COR-L47 (cell line): ENCODE results near the gene MSI2.

ENCODE experiments used
- DNase-seq: peaks from one replicate; lab custom pipeline; 2025; lab: John Stamatoyannopoulos, UW

The MSI2 gene

DNA sequence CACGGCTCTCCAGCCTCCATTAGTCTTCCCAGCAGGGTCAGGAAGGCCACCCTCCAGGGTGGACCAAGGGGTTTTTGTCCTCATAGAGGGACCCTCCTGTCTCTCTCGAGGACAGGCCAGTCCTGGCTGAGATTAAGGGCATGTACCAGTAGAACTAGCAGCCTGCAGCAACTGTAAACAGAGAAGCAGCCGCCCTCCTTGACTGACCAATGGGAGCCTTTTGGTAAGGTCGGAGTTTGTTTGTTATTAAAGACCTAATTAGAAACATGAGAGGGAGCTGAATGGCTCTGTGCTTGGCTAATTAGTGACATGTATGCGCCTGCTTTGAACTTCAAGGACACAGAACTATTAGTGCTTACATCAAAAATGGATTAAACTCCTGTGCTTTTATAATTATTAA lies 408.8 kb downstream of the MSI2 start:
- DNase-seq = peak; percentile 85

DNA sequence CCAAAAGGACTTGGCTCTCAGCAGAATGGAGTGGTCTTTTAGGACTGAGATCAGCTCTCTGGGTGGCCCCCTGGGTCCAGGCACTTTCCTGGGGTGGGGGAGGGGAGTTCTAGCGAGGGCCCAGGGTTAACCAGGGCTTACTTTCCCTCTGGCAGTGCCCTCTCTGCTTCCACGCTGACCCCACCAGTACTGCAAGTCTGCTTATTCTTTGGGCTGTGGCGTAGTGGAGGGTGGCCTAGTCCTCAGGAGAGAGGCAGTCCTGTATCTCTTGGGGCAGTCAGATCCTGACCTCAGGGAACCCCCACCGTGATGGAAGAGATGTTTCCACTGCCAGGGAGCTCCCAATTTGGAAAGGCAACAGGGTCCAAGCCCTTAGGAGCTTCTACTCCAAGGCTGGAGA lies 409.4 kb downstream of the MSI2 start:
- DNase-seq = no peak

DNA sequence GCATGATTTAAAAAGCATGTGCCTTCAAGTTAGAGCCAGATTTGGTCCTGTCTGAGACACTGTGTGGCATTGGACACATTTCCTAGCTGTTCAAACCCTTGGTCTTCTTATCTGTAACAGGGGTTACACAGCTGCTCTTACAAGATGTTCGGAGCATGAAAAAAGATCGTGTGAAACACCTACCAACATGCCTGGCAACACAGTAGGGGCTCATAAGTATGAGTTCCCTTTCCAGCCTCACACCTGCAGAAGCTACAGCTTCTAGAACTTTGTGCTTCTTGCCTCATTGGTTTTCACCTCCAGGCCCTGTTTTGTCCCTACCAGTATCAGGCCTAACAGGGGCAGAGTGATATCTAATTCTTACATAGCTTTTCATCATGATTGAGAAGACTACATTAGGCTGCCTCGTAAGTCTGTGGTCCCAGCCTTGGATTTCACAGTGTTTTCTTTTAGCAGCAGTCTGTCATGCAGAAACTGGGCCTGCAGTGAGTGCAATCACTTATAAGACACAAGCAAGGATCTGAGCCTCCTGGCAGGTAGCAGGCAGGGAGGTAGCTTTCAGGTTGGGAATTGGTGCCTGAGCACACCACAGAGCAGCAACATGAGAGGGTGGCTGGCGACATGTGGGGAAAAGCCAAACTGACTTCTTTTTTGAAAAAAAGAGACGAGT lies 410.0 kb downstream of the MSI2 start:
- DNase-seq = no peak

GRCh38 chr17:57666946-57667345 lies 410.6 kb downstream of the MSI2 start:
- DNase-seq = no peak

GRCh38 chr17:57667461-57667923 lies 411.2 kb downstream of the MSI2 start:
- no peak for DNase-seq

GRCh38 chr17:57668332-57668731 lies 412.0 kb downstream of the MSI2 start:
- no peak for DNase-seq

DNA sequence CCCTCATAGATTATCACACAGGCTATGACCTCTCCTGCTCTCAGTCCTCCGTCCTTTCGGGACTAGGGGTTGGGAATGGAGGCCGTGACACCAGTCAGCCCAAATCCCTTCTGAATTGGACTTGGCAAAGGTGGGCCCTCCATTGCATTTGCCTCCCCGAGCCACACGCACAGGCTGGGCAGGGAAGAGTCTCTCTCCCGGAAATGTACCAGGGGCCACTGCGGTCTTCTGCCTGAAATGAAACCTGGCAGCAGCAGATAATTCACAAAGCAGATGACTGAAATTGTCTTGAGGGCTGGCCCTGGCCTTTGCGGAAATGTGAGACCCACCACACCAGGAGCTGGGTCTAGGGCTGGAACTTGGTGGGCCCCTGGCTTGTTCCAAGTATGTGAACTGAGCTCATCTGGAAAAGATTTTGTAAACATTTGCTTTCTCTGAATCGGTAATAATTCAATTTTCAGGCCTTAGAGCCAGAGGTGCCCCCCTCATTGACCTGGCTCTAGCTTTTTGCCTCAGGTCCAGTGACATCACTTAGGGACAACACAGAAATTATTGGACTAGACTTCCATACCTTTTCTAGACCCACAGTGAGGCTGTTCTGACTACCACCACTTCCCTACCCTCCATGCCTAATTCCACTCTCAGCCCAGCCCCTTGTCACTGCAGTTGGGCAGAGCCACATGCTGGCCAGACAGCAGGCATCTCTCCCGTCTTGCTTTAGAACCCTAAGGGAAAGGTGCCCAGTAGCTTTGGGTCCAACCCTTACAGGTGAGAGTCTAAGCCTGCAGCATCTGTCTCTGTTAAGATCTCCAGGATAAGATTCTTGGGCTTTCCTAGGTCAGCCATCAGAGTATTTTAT lies 413.6 kb downstream of the MSI2 start:
- DNase-seq = no peak

DNA sequence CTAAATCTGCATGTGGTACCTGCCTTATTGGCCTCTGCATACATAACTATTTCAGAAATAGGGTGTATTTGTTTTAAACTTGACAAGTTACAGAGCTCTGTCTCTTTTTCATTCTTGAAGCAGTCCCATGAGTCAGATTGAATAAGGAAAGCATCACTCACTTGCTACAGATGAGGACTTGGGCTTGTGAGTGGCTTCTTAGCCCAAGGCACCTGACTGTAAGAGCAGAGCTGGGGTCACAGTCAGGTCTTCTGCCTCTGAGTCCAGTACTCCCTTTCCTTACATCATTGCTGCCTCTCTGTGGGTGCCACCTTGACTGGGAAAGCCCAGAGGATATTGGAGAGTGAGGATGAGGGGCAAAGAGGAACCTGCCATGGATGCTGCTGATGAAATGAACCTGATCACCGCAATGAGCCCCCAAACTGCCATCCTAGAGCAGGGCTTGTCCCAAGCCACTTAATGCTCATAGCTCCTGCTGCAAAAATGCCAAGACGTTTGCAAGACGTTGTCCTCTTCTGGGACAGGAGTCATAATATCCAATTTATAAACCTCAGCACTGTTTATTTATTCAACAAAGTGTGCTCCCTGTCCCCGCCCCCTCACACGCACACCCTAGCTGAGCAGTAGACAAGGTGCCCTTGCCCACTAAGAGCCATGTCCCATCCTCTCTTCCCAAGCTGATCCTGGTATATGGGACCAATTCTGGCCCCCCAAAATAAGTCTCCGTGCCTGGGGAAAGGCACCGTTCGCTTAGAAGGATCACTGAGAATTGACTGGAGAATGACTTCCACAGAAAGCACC lies 414.6 kb downstream of the MSI2 start:
- DNase-seq = no peak

- DNase-seq = peak; percentile 63
Measured at GRCh38 chr17:57671667-57672632, 415.6 kb downstream of the MSI2 start.

DNA sequence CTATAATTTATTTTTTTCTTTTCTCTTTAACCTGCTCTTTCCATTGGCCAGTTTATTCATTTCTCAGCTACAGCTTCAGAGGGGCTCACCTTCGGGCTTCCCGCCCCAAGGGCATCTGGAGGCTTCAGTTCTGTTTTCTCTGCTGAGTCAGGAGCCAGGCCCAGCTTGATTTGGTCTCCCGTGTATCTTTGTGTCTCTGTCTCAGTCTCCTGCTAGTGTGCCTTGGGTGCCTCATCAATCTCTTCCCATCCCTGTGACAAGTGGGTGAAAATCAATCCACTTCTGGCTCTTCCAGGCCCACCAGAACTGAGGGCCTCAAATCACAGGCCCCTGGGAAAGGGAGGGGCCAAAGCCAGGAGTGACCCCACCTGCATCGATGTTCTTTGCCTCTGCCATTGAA lies 416.6 kb downstream of the MSI2 start:
- DNase-seq = no peak

GRCh38 chr17:57674894-57675293 lies 418.6 kb downstream of the MSI2 start:
- no peak for DNase-seq

GRCh38 chr17:57675427-57676387 lies 419.4 kb downstream of the MSI2 start:
- DNase-seq = no peak

GRCh38 chr17:57676543-57676942 lies 420.2 kb downstream of the MSI2 start:
- DNase-seq = no peak

DNA sequence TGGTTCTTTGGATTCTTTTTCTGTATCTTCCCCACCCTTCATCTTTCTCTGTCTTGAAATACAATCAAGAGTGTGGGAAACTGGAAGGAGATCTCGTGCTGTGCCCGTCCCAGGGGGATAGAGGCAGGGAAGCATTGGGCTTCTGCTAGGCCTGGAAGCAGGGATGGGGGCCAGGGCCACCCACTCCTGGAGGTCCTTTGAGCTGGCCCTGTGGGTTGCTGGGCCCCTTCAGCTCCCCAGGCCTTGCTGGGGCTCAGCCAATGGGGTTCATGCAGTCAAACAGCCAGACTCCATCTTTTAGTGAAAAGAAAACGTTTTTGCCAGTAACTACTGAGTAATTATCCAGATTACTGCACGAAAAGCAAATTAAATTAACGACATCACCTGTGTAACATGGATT lies 421.0 kb downstream of the MSI2 start:
- DNase-seq = peak; percentile 75

GRCh38 chr17:57677858-57678257 lies 421.5 kb downstream of the MSI2 start:
- no peak for DNase-seq

DNA sequence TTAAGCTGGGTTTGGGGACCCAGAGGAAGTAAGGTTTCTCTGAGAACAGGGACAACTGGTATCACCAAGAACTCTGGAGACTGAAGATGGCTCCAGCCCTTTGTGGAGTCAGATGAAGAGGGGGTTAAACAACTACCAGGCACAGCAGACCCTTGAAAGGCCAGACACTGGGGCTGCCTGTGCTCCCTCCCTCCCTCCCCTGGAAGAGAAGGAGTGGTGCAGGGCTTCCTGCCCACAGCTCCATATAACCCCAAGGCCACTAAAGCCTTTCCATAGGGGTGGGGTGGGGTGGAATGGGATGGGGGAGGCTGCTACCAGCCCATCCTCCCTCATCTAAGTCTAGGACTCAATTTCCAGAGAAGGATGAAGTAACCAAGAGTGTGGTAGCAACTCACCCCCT lies 422.1 kb downstream of the MSI2 start:
- no peak for DNase-seq

DNA sequence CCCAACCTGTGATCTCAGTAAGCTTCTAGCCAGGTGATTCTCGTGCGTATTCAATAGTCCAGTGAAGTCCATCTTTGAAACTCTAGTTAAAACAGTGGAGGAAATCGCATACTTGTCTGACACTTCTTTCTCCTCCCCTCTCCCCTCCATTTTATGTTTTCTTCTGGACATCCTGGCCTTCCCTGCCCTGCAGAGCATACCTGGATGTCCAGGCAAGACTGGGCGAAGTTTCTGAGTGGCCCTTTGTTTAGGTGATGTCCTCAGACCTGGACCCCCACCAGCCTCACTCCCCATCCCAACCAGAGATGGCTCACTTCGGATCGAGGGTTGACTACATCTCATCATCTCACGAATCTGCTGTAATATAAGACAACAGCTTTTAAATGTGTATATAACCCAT lies 423.0 kb downstream of the MSI2 start:
- no peak for DNase-seq

- no peak for DNase-seq
Measured at GRCh38 chr17:57679906-57680695, 423.8 kb downstream of the MSI2 start.

GRCh38 chr17:57682701-57683100 lies 426.4 kb downstream of the MSI2 start:
- DNase-seq = no peak
